K562 (cell line): ENCODE results near the gene ARHGAP10. TPM values are rescaled to one million over a fixed set of nuclear protein-coding genes. Genes with fewer than 3 reads are reported as not detected.

Experiments
- ATAC-seq: fragments of 200-7000 bp; cut with Tn5 transposase; 3 replicates; pipeline ENCODE4 v1.9.1; 2020; ENCODE audit warnings: moderate library complexity
- BruUV-seq: library from RNA; stranded (reverse); fragments of 400-500 nt; replicated peaks from 2 replicates; lab custom pipeline; 2021; lab: Mats Ljungman, UMichigan
- CTCF ChIA-PET: fragments of 300-600 bp; formaldehyde crosslinking; extraction: SDS; loops from one replicate; lab custom pipeline; 2021; ENCODE audit warnings: low intra/inter-chr PET ratio; lab: Yijun Ruan, JAX
- POLR2A ChIA-PET: fragments of 300-600, 350-650 bp; sonication (Branson Sonifier 250); formaldehyde crosslinking; extraction: SDS; loops from one replicate; lab custom pipeline; 2021; ENCODE audit warnings: antibody characterized with exemption, inconsistent platforms; lab: Yijun Ruan, JAX
- DNase-seq, 4 experiments: peaks; one replicate each; pipeline versions ENCODE4 v3.0.0 to v3.0.0-alpha.2; 2011 to 2018; ENCODE audit warnings: low spot score in 3 of 4, mixed read lengths in 3 of 4; ENCODE audit errors: extremely low read depth in 1 of 4
- FAIRE-seq: peaks from 2 replicates; lab custom pipeline; 2011; peaks lifted over from hg19 to GRCh38; lab: Jason Lieb, UNC
- H2AFZ ChIP-seq: 2 replicates; pipeline ENCODE4 v1.6.0; 2011; ENCODE audit warnings: low read depth, low read length, control low read depth, inconsistent platforms
- H3K27ac ChIP-seq: fragments of 200-600 bp; 3 replicates; pipeline ENCODE4 v1.8.0; 2011; ENCODE audit warnings: low read depth, mild to moderate bottlenecking, control low read depth, inconsistent platforms, low read length, moderate library complexity, mixed read lengths; ENCODE audit errors: extremely low read depth
- H3K27me3 ChIP-seq, 2 experiments: fragments of 300-600 bp in 1 of 2; 2 replicates in 1 of 2; 3 replicates in 1 of 2; pipeline versions ENCODE4 v1.6.0 to v1.8.0; 2011; ENCODE audit warnings: inconsistent platforms in 2 of 2, low read length in 2 of 2, mild to moderate bottlenecking in 1 of 2, mixed read lengths in 1 of 2, moderate library complexity in 1 of 2; ENCODE audit not compliant: control insufficient read depth in 2 of 2, insufficient read depth in 2 of 2
- H3K36me3 ChIP-seq: fragments of 300-600 bp; 3 replicates; pipeline ENCODE4 v1.8.0; 2011; ENCODE audit warnings: mild to moderate bottlenecking, low read length, inconsistent platforms; ENCODE audit not compliant: control insufficient read depth, insufficient read depth
- H3K4me1 ChIP-seq, 2 experiments: fragments of 200-600 bp in 1 of 2; replicated peaks in 1 of 2; 2 replicates in 1 of 2; 3 replicates in 1 of 2; pipeline versions ENCODE4 v1.5.1 to v1.8.0; 2011; ENCODE audit warnings: inconsistent platforms in 2 of 2, low read length in 2 of 2, mild to moderate bottlenecking in 1 of 2, mixed read lengths in 1 of 2, moderate library complexity in 1 of 2; ENCODE audit not compliant: control insufficient read depth in 2 of 2, insufficient read depth in 2 of 2
- H3K4me2 ChIP-seq: 2 replicates; pipeline ENCODE4 v1.6.1; 2011; ENCODE audit warnings: low read length, control low read depth, inconsistent platforms, mixed read lengths; ENCODE audit not compliant: insufficient read depth
- H3K4me3 ChIP-seq: fragments of 200-600 bp; sonication (generic), shearing (Covaris generic); 2 replicates; pipeline ENCODE4 v1.5.1; 2016; ENCODE audit warnings: control low read depth, inconsistent platforms
- H3K79me2 ChIP-seq: fragments of 200-600 bp; 3 replicates; pipeline ENCODE4 v1.8.0; 2011; ENCODE audit warnings: low read length, inconsistent platforms; ENCODE audit not compliant: control insufficient read depth, insufficient read depth
- H3K9ac ChIP-seq, 2 experiments: 2 replicates each; pipeline versions ENCODE4 v1.6.0 to v1.6.1; 2011; ENCODE audit warnings: low read depth in 2 of 2, low read length in 2 of 2, control low read depth in 1 of 2, inconsistent platforms in 1 of 2, mild to moderate bottlenecking in 1 of 2, mixed read lengths in 1 of 2; ENCODE audit not compliant: insufficient read depth in 1 of 2
- H3K9me1 ChIP-seq: one replicate; pipeline ENCODE4 v1.6.0; 2011; ENCODE audit warnings: inconsistent platforms, mild to moderate bottlenecking, low read length, moderate library complexity; ENCODE audit not compliant: control insufficient read depth, insufficient read depth
- H3K9me3 ChIP-seq: replicated peaks from 2 replicates; pipeline ENCODE4 v1.5.1; 2011; ENCODE audit warnings: low read depth, low read length, inconsistent platforms; ENCODE audit not compliant: control insufficient read depth, insufficient read depth
- H4K20me1 ChIP-seq: replicated peaks from 2 replicates; pipeline ENCODE4 v1.6.1; 2011; ENCODE audit warnings: low read length, inconsistent platforms, mixed read lengths; ENCODE audit not compliant: control insufficient read depth, insufficient read depth
- ETV6 ChIP-seq, 3 experiments: fragments of 150-350 bp in 1 of 3; sonication (generic) in 1 of 3; formaldehyde crosslinking in 1 of 3; IDR thresholded peaks; 2 replicates each; pipeline versions ENCODE4 v1.6.1 to v1.8.0; 2014 to 2022; ENCODE audit warnings: borderline replicate concordance in 2 of 3, low read depth in 2 of 3, antibody characterized with exemption in 1 of 3, low read length in 1 of 3, mild to moderate bottlenecking in 1 of 3, missing genetic modification reagents in 1 of 3
- KAT2B ChIP-seq: IDR thresholded peaks from one replicate; pipeline ENCODE4 v1.6.1; 2012; ENCODE audit warnings: low read depth, mild to moderate bottlenecking, control low read depth, inconsistent platforms, low read length, moderate library complexity
- PCBP2 ChIP-seq: fragments of 200-400 bp; formaldehyde crosslinking; IDR thresholded peaks from 2 replicates; pipeline ENCODE4 v1.6.1; 2018; ENCODE audit warnings: low read length, low read depth, mild to moderate bottlenecking, moderate library complexity; ENCODE audit not compliant: poor library complexity, severe bottlenecking
- POLR3G ChIP-seq: IDR thresholded peaks from 2 replicates; pipeline ENCODE4 v1.6.1; 2011; ENCODE audit not compliant: insufficient read length, insufficient replicate concordance; ENCODE audit errors: extremely low read depth
- POU5F1 ChIP-seq: fragments of 150-350 bp; IDR thresholded peaks from 2 replicates; pipeline ENCODE4 v1.6.1; 2014; ENCODE audit warnings: borderline replicate concordance, low read length, low read depth, mild to moderate bottlenecking; ENCODE audit not compliant: partially characterized antibody
- ZNF778 ChIP-seq: fragments of 450-650 bp; formaldehyde crosslinking; IDR thresholded peaks from 2 replicates; pipeline ENCODE4 v1.4.0; 2020; ENCODE audit warnings: mild to moderate bottlenecking, moderate library complexity
- ZNF780A ChIP-seq: fragments of 250-450 bp; sonication (Bioruptor Pico); IDR thresholded peaks from 2 replicates; pipeline ENCODE4 v1.5.0; 2021; ENCODE audit warnings: mild to moderate bottlenecking
- WGBS: fragments of 100-300 bp; shearing (Covaris generic); methylation state at CpG from one replicate; pipeline ENCODE4 v1.1.6; 2016; ENCODE audit warnings: low coverage, mixed read lengths; ENCODE audit not compliant: insufficient coverage; ENCODE audit errors: missing lambda C conversion rate; 5-methylcytosine and 5-hydroxymethylcytosine counted together
- in situ Hi-C: fragments of 300-500 bp; cut with MboI; formaldehyde crosslinking; loops from 4 replicates; pipeline ENCODE4 v1.15.0; 2018; ENCODE audit warnings: inconsistent platforms, mixed read lengths
- intact Hi-C: fragments of 100-400 bp; cut with micrococcal nuclease; formaldehyde crosslinking; loops from 2 replicates; pipeline ENCODE4 v1.14.2; 2022
- polyA plus RNA-seq, 8 experiments: library from polyadenylated mRNA; depleted of rRNA in 4 of 8; stranded (reverse) in 5 of 8; unstranded in 3 of 8; fragments of >200 nt; fragmentation: Nextera tagmentation in 2 of 8; fragmentation: Illumina TruSeq in 1 of 8; extraction: Ambion mirVana in 2 of 8; extraction: Trizol in 1 of 8; gene quantifications; 2 replicates each; pipeline versions ENCODE4 v1.2.1 to v1.2.3, GENCODE V29; 2011 to 2014; ENCODE audit warnings: inconsistent platforms in 1 of 8, missing spikeins in 1 of 8
- total RNA-seq, 7 experiments: library from RNA; depleted of rRNA in 6 of 7; stranded (reverse); fragments of >200 nt in 6 of 7; fragmentation: Illumina TruSeq in 2 of 7; extraction: Trizol in 2 of 7; gene quantifications; 2 replicates each; pipeline versions ENCODE4 v1.2.1 to v1.2.3, GENCODE V29; 2011 to 2021; ENCODE audit warnings: low replicate concordance in 1 of 7
- TF ChIP-seq, protein P1 (sequence below): fragments of 450-650 bp; IDR thresholded peaks from 2 replicates; pipeline ENCODE4 v1.6.1; 2016

Gene ARHGAP10
- total and polyA plus RNA-seq, 9 of the 15 experiments (the other 6 are each of a cell fraction or from before 2014, with no cell fraction given): 0.03 to 0.22 (median 0.06) TPM; not detected in 3

DNA sequence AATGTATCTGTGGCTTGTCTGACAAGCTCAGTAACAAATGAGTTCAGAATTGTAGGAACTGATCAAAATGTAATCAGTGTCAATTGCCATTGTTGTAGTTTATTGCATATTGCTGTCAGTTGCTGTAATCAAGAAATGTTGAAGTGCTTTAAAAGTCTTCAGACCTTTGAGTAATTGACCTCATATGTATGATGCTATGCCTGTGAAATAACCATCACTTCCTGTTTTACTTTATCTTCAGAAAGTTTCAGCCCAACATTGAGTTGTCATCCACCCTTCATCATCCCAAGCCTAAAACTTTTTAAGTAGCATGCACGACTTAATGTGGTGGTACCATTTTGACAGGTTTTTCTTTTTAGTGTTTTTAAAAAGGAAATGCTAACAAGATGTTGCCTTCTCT lies 212.4 kb downstream of the ARHGAP10 start:
- ATAC-seq: no peak

More for the DNA sequence above, 212.4 kb downstream of the ARHGAP10 start:
- H3K27me3 ChIP-seq: no peaks in the 10 kb centered on the region
- no peaks in the 10 kb centered on the region for H3K4me1 ChIP-seq
- FAIRE-seq (no peak), DNase-seq (no peak)
- no peak overlapping the region for H2AFZ ChIP-seq
- H3K4me3 ChIP-seq: no peak overlapping the region
- H3K27ac ChIP-seq: no peak overlapping the region
- H3K9me1 ChIP-seq: no peaks in the 10 kb centered on the region
- no peak overlapping the region for H3K9ac ChIP-seq
- H3K9me3 ChIP-seq: no peaks in the 10 kb centered on the region
- WGBS: 0% methylated on average over 1 of the region's 1 CpG
- no peaks in the 10 kb centered on the region for H4K20me1 ChIP-seq
- ChIA-PET CTCF (no interaction called here), POLR2A (no interaction called here)
- intact Hi-C loops (no loop called here), in situ Hi-C loops (no loop called here)
- H3K36me3 ChIP-seq: no peaks in the 10 kb centered on the region
- TF ChIP-seq ZNF780A (CRISPR knock-in tag) (no peak), PCBP2 (no peak), ZNF778 (CRISPR knock-in tag) (no peak), POU5F1 (no peak), POLR3G (no peak), KAT2B (no peak), ETV6 (IDR thresholded peaks at IDR 0.05; ENCODE audit: borderline replicate concordance in 1 of 2, low read depth in 2 of 2, low read length in 1 of 2) (no peak), ETV6 (CRISPR knock-in tag; IDR thresholded peaks at IDR 0.05; ENCODE audit: borderline replicate concordance) (no peak)
- TF ChIP-seq, protein P1, sequence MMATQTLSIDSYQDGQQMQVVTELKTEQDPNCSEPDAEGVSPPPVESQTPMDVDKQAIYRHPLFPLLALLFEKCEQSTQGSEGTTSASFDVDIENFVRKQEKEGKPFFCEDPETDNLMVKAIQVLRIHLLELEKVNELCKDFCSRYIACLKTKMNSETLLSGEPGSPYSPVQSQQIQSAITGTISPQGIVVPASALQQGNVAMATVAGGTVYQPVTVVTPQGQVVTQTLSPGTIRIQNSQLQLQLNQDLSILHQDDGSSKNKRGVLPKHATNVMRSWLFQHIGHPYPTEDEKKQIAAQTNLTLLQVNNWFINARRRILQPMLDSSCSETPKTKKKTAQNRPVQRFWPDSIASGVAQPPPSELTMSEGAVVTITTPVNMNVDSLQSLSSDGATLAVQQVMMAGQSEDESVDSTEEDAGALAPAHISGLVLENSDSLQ: no peak
- no TSS peak for BruUV-seq
- H3K79me2 ChIP-seq: no peaks in the 10 kb centered on the region
- H3K4me2 ChIP-seq: no peak overlapping the region
